Liver (tissue), 9 donors: ENCODE data around the gene MSH3. TPM values are rescaled to one million over a fixed set of nuclear protein-coding genes. Genes with fewer than 3 reads are reported as not detected.

Source experiments
- DNase-seq: peaks from one replicate; pipeline ENCODE4 v3.0.0-alpha.2; 2017; ENCODE audit warnings: low spot score
- H3K27ac ChIP-seq, 2 donors: one replicate each; pipeline ENCODE4 v1.7.0; 2013; ENCODE audit warnings: inconsistent platforms in 2 of 2, low read length in 2 of 2, control low read depth in 1 of 2, low read depth in 1 of 2, mild to moderate bottlenecking in 1 of 2
- H3K27me3 ChIP-seq, 4 donors: one replicate each; pipeline versions ENCODE4 v1.6.1 to v1.7.0; 2013; ENCODE audit warnings: low read length in 3 of 4, inconsistent platforms in 1 of 4, mild to moderate bottlenecking in 1 of 4, moderate library complexity in 1 of 4; ENCODE audit not compliant: control insufficient read depth in 4 of 4, insufficient read depth in 4 of 4
- H3K36me3 ChIP-seq, 4 donors: one replicate each; pipeline versions ENCODE4 v1.6.1 to v1.7.0; 2013; ENCODE audit warnings: low read length in 3 of 4, mild to moderate bottlenecking in 3 of 4, low read depth in 1 of 4, moderate library complexity in 1 of 4; ENCODE audit not compliant: control insufficient read depth in 4 of 4, insufficient read depth in 3 of 4
- H3K4me1 ChIP-seq, 4 donors: one replicate each; pipeline versions ENCODE4 v1.6.1 to v1.7.0; 2013; ENCODE audit warnings: low read length in 3 of 4, mild to moderate bottlenecking in 3 of 4, moderate library complexity in 1 of 4; ENCODE audit not compliant: control insufficient read depth in 4 of 4, insufficient read depth in 4 of 4
- H3K4me3 ChIP-seq, 3 donors: one replicate each; pipeline versions ENCODE4 v1.6.1 to v1.7.0; 2013; ENCODE audit warnings: low read length in 3 of 3, control low read depth in 1 of 3, low read depth in 1 of 3, mild to moderate bottlenecking in 1 of 3
- H3K9ac ChIP-seq, 2 donors: one replicate each; pipeline ENCODE4 v1.7.0; 2013; ENCODE audit warnings: low read length in 2 of 2, mild to moderate bottlenecking in 2 of 2, moderate library complexity in 2 of 2, control low read depth in 1 of 2, low read depth in 1 of 2
- H3K9me3 ChIP-seq, 4 donors: one replicate each; pipeline versions ENCODE4 v1.6.1 to v1.7.0; 2013; ENCODE audit warnings: low read length in 3 of 4; ENCODE audit not compliant: control insufficient read depth in 4 of 4
- ATF3 ChIP-seq: IDR thresholded peaks from 2 replicates; pipeline ENCODE4 v1.6.1; 2016; ENCODE audit warnings: antibody characterized with exemption
- EGR1 ChIP-seq, 2 donors: IDR thresholded peaks; 2 replicates each; pipeline ENCODE4 v1.6.1; 2016 to 2018; ENCODE audit warnings: antibody characterized with exemption in 2 of 2, low read depth in 2 of 2
- FOXA1 ChIP-seq: IDR thresholded peaks from 2 replicates; pipeline ENCODE4 v1.6.1; 2016; ENCODE audit warnings: antibody characterized with exemption
- FOXA2 ChIP-seq: IDR thresholded peaks from 2 replicates; pipeline ENCODE4 v1.6.1; 2016; ENCODE audit warnings: antibody characterized with exemption
- GABPA ChIP-seq, 2 donors: IDR thresholded peaks in 1 of 2; conservative IDR thresholded peaks in 1 of 2; 2 replicates each; pipeline ENCODE4 v1.6.1; 2016; ENCODE audit warnings: antibody characterized with exemption in 2 of 2, mild to moderate bottlenecking in 1 of 2, moderate library complexity in 1 of 2
- HNF4A ChIP-seq, 2 donors: conservative IDR thresholded peaks; 2 replicates each; pipeline ENCODE4 v1.6.1; 2016; ENCODE audit warnings: antibody characterized with exemption in 2 of 2, mild to moderate bottlenecking in 2 of 2
- HNF4G ChIP-seq: IDR thresholded peaks from 2 replicates; pipeline ENCODE4 v1.6.1; 2016; ENCODE audit warnings: antibody characterized with exemption
- JUND ChIP-seq, 2 donors: IDR thresholded peaks; 2 replicates each; pipeline ENCODE4 v1.6.1; 2016; ENCODE audit warnings: antibody characterized with exemption in 2 of 2
- NR2F2 ChIP-seq: IDR thresholded peaks from 2 replicates; pipeline ENCODE4 v1.6.1; 2016; ENCODE audit warnings: antibody characterized with exemption
- RAD21 ChIP-seq, 2 donors: IDR thresholded peaks; 2 replicates each; pipeline ENCODE4 v1.6.1; 2016; ENCODE audit warnings: antibody characterized with exemption in 2 of 2, mild to moderate bottlenecking in 2 of 2
- RXRA ChIP-seq, 2 donors: IDR thresholded peaks; 2 replicates each; pipeline ENCODE4 v1.6.1; 2017 to 2018; ENCODE audit warnings: antibody characterized with exemption in 2 of 2, mild to moderate bottlenecking in 1 of 2
- SP1 ChIP-seq: IDR thresholded peaks from 2 replicates; pipeline ENCODE4 v1.6.1; 2018; ENCODE audit warnings: antibody characterized with exemption, mild to moderate bottlenecking
- TAF1 ChIP-seq: conservative IDR thresholded peaks from 2 replicates; pipeline ENCODE4 v1.6.1; 2016; ENCODE audit warnings: antibody characterized with exemption, mild to moderate bottlenecking
- YY1 ChIP-seq: IDR thresholded peaks from 2 replicates; pipeline ENCODE4 v1.6.1; 2016; ENCODE audit warnings: antibody characterized with exemption, mild to moderate bottlenecking
- WGBS: extraction: QIAGEN DNeasy Blood & Tissue Kit; methylation state at CpG from one replicate; pipeline ENCODE4 v1.1.7; 2013; 5-methylcytosine and 5-hydroxymethylcytosine counted together
- polyA plus RNA-seq, 2 donors: library from polyadenylated mRNA; stranded (reverse) in 1 of 2; unstranded in 1 of 2; fragments of 200-250 nt in 1 of 2; fragments of >200 nt in 1 of 2; fragmentation: Nextera tagmentation in 1 of 2; extraction: Ambion mirVana in 1 of 2; gene quantifications; one replicate each; pipeline versions ENCODE4 v1.2.1 to v1.2.3, GENCODE V29; 2013 to 2015
- total RNA-seq, 2 donors: library from RNA; depleted of rRNA; stranded (reverse); fragments of >200 nt; gene quantifications; one replicate each; pipeline ENCODE4 v1.2.3, GENCODE V29; 2014
- TF ChIP-seq, protein P1 (sequence below): IDR thresholded peaks from 2 replicates; pipeline ENCODE4 v1.6.1; 2016; ENCODE audit warnings: antibody characterized with exemption, mild to moderate bottlenecking
- TF ChIP-seq, protein P2 (sequence below): IDR thresholded peaks from 2 replicates; pipeline ENCODE4 v1.6.1; 2016; ENCODE audit warnings: antibody characterized with exemption
- TF ChIP-seq, protein P3 (sequence below): fragments of 150-350 bp; IDR thresholded peaks from 2 replicates; pipeline ENCODE4 v1.5.1; 2017; ENCODE audit warnings: improper control_type of control experiment, low read depth, low read length; ENCODE audit not compliant: missing input control
- donor health status: healthy.
- donor health status: healthy.
- donor health status: healthy.
- donor health status: healthy.
- donor health status: healthy.

Gene MSH3
- total and polyA plus RNA-seq, 4 donors: 3.0 to 19.1 (median 7.9) TPM

DNA sequence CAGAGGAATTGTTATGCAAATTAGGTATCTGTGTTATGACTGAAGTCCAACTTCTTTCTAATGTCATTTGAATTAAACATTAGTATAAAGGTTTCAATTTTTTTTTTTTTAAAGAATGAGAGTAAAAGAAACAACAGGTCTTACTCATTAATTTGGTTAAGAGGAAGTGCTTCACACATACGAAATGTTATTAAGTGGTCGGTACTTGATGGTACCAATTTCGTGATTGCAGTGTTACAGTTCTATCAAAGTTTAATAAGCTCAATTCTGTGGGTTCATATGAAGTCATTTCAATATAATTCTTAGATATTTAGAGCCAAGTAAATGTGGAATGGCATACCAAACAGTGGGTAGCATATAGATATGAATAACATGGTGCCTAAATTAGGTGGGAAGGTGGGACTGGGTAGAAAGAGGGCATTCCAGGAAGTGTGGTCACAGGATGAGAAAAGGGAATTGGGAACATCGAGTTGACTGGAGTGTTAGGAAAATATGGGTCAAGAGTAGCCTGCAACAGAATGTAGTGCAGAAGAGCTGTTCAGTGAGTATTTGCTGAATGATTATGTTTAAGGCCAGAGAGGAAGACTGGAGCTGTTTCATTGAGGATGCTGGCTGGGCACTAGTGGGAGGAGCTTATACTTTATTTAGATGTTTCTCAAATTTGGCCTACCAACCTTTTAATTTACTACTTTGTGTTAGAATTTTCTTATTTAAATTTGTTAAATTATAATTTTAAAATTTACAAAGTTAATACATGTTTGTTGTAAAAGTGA, 34.4 kb downstream of the MSH3 start (continued):
- TF ChIP-seq, protein P1, sequence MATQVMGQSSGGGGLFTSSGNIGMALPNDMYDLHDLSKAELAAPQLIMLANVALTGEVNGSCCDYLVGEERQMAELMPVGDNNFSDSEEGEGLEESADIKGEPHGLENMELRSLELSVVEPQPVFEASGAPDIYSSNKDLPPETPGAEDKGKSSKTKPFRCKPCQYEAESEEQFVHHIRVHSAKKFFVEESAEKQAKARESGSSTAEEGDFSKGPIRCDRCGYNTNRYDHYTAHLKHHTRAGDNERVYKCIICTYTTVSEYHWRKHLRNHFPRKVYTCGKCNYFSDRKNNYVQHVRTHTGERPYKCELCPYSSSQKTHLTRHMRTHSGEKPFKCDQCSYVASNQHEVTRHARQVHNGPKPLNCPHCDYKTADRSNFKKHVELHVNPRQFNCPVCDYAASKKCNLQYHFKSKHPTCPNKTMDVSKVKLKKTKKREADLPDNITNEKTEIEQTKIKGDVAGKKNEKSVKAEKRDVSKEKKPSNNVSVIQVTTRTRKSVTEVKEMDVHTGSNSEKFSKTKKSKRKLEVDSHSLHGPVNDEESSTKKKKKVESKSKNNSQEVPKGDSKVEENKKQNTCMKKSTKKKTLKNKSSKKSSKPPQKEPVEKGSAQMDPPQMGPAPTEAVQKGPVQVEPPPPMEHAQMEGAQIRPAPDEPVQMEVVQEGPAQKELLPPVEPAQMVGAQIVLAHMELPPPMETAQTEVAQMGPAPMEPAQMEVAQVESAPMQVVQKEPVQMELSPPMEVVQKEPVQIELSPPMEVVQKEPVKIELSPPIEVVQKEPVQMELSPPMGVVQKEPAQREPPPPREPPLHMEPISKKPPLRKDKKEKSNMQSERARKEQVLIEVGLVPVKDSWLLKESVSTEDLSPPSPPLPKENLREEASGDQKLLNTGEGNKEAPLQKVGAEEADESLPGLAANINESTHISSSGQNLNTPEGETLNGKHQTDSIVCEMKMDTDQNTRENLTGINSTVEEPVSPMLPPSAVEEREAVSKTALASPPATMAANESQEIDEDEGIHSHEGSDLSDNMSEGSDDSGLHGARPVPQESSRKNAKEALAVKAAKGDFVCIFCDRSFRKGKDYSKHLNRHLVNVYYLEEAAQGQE: no peak
- TF ChIP-seq ATF3 (no peak), HNF4A (conservative IDR thresholded peaks at IDR 0.05) (no peak)

DNA sequence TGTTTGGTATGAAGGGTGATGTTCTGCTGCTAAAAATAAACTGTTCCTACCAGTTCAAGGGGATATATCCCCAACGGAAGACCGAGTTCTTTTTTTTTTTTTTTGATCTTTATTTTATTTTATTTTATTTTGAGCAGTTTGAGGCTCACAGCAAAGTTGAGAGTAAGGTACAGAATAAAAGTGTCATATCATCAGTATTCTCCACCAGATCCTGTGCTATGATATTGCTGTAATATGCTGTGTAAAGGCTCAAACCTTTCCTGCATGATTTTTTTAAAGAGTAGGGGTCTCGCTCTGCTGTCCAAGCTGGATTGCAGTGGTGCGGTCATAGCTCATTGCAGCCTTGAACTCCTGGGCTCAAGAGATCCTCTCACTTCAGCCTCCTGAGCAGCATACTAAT, 35.2 kb downstream of the MSH3 start:
- Histone ChIP-seq H3K27ac (no peak overlapping the region), H3K4me3 (no peak overlapping the region), H3K36me3 (peaks cover 0 to 2% (median 0%) of the 10 kb centered on the region in 4 donors), H3K9ac (no peak overlapping the region), H3K4me1 (no peaks in the 10 kb centered on the region), H3K9me3 (no peaks in the 10 kb centered on the region), H3K27me3 (no peaks in the 10 kb centered on the region)
- TF ChIP-seq EGR1 (IDR thresholded peaks at IDR 0.05; ENCODE audit: low read depth in 2 of 2) (no peak), HNF4A (conservative IDR thresholded peaks at IDR 0.05) (no peak), GABPA (IDR thresholded peaks at IDR 0.05 in 1 of 2, conservative IDR thresholded peaks at IDR 0.05 in 1 of 2) (no peak), TAF1 (no peak)
- TF ChIP-seq, protein P2, sequence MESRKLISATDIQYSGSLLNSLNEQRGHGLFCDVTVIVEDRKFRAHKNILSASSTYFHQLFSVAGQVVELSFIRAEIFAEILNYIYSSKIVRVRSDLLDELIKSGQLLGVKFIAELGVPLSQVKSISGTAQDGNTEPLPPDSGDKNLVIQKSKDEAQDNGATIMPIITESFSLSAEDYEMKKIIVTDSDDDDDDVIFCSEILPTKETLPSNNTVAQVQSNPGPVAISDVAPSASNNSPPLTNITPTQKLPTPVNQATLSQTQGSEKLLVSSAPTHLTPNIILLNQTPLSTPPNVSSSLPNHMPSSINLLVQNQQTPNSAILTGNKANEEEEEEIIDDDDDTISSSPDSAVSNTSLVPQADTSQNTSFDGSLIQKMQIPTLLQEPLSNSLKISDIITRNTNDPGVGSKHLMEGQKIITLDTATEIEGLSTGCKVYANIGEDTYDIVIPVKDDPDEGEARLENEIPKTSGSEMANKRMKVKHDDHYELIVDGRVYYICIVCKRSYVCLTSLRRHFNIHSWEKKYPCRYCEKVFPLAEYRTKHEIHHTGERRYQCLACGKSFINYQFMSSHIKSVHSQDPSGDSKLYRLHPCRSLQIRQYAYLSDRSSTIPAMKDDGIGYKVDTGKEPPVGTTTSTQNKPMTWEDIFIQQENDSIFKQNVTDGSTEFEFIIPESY: no peak
- DNase-seq: no peak
- WGBS: 83% methylated on average over 4 of the region's 4 CpGs

GRCh38 chr5:80695666-80696065, 41.2 kb downstream of the MSH3 start:
- no peaks in the 10 kb centered on the region for H3K9me3 ChIP-seq
- DNase-seq: no peak
- no peaks in the 10 kb centered on the region for H3K4me1 ChIP-seq
- 97% methylated on average over 3 of the region's 3 CpGs for WGBS
- H3K27me3 ChIP-seq: no peaks in the 10 kb centered on the region
- H3K27ac ChIP-seq: no peak overlapping the region
- H3K9ac ChIP-seq: no peak overlapping the region
- H3K4me3 ChIP-seq: no peak overlapping the region
- H3K36me3 ChIP-seq: peaks cover 0 to 4% (median 1%) of the 10 kb centered on the region in 4 donors
- TF ChIP-seq SP1 (no peak), YY1 (no peak), JUND (IDR thresholded peaks at IDR 0.05) (no peak), ATF3 (no peak), RXRA (IDR thresholded peaks at IDR 0.05) (no peak), RAD21 (IDR thresholded peaks at IDR 0.05) (no peak), FOXA1 (no peak), HNF4G (no peak), HNF4A (conservative IDR thresholded peaks at IDR 0.05) (no peak), FOXA2 (no peak), TAF1 (no peak), EGR1 (IDR thresholded peaks at IDR 0.05; ENCODE audit: low read depth in 2 of 2) (no peak), NR2F2 (no peak)
- TF ChIP-seq, protein P2: no peak
- TF ChIP-seq, protein P3, sequence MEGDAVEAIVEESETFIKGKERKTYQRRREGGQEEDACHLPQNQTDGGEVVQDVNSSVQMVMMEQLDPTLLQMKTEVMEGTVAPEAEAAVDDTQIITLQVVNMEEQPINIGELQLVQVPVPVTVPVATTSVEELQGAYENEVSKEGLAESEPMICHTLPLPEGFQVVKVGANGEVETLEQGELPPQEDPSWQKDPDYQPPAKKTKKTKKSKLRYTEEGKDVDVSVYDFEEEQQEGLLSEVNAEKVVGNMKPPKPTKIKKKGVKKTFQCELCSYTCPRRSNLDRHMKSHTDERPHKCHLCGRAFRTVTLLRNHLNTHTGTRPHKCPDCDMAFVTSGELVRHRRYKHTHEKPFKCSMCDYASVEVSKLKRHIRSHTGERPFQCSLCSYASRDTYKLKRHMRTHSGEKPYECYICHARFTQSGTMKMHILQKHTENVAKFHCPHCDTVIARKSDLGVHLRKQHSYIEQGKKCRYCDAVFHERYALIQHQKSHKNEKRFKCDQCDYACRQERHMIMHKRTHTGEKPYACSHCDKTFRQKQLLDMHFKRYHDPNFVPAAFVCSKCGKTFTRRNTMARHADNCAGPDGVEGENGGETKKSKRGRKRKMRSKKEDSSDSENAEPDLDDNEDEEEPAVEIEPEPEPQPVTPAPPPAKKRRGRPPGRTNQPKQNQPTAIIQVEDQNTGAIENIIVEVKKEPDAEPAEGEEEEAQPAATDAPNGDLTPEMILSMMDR: no peak
